Prostate gland (tissue), 2 donors: Measurements from ENCODE around the gene RPL35.

Experiments
- CTCF ChIP-seq, 4 experiments: fragments of 200-600 bp in 2 of 4; fragments of 450-650 bp in 2 of 4; sonication (generic) in 2 of 4; IDR thresholded peaks; 1 replicate in 3 of 4; 2 replicates in 1 of 4; pipeline ENCODE4 v1.5.1; 2016 to 2019; ENCODE audit warnings: antibody characterized with exemption in 4 of 4, mild to moderate bottlenecking in 2 of 4, moderate library complexity in 2 of 4
- POLR2A ChIP-seq: fragments of 450-650 bp; IDR thresholded peaks from one replicate; pipeline ENCODE4 v1.6.1; 2016; ENCODE audit warnings: antibody characterized with exemption, mild to moderate bottlenecking
- POLR2AphosphoS5 ChIP-seq: sonication (generic); formaldehyde crosslinking; IDR thresholded peaks from one replicate; pipeline ENCODE4 v1.6.1; 2017; ENCODE audit warnings: antibody characterized with exemption

GRCh38 chr9:124835026-124835557 lies 26.7 kb downstream of the RPL35 start:
- TF ChIP-seq CTCF (IDR thresholded peaks at IDR 0.05) (no peak), POLR2AphosphoS5 (no peak), POLR2A (no peak)
